ENCODE data around the gene RNFT2. TPM values are rescaled to one million over a fixed set of nuclear protein-coding genes. Genes with fewer than 3 reads are reported as not detected.

RNFT2 gene
- polyA plus RNA-seq, 2 of the 4 experiments (the other 2 are of a cell fraction): 2.6 to 7.2 TPM

DNA sequence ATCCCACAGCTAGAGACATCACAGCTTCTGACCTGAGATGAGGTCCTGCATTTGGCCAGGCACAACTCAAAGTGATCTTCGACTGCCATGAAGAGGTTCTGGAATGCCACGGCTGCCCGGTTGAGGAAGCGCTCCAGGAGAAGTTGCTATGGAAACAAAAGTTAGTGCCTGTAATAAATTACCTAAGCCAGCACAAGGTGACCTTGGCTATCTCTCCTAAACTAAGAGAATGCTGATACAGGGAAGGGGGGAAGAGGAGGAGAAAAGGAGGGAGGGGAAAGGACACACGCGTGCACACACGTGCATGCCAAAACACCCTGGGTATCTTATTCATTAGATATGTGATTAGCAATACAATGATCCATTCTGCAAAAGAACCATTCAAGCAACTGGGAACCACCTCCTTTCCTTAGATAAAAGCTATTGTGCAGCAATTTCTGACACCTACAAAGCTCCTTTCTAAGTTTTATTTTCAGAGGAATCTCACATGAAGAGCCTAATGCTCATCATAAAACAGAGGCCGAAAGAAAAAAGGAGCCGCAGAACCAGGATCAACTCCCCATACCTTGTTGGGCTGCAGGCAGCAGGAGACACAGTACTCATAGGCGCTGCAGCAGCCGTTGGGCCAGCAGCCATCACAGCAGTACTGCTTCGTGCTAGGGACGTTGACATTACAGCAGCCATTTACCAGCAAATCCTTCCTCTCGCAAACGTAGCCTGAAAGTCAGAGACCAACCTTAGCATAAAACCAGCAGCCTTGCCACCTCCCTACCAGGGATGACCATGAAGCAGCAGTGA is 18.2 kb upstream of the RNFT2 start:
- Histone ChIP-seq H3K4me3 (no peak overlapping the region), H3K4me1 (no peaks in the 10 kb centered on the region), H3K9me3 (no peaks in the 10 kb centered on the region), H3K4me2 (no peak overlapping the region), H3K27ac (no peak overlapping the region)
- ATAC-seq (no peak), DNase-seq (ENCODE audit: low read depth in 1 of 2, low spot score in 1 of 2) (no peak), FAIRE-seq (no peak)
- POLR2A ChIA-PET: no interaction called here
- TF ChIP-seq MAFK (IDR thresholded peaks at IDR 0.05; ENCODE audit: partially characterized antibody): no peak
- no peak for TF ChIP-seq CHD2 (IDR thresholded peaks at IDR 0.05; ENCODE audit: low read length, partially characterized antibody)
- TF ChIP-seq NFE2L2 (conservative IDR thresholded peaks at IDR 0.05; ENCODE audit: low read length): no peak
- TF ChIP-seq HOXB13 (CRISPR knock-in tag; IDR thresholded peaks at IDR 0.05; ENCODE audit: low read depth): no peak
- no peak for TF ChIP-seq ZC3H11A (IDR thresholded peaks at IDR 0.05)
- no peak for TF ChIP-seq ELK1 (IDR thresholded peaks at IDR 0.05; ENCODE audit: low read depth, low read length)
- TF ChIP-seq EHMT2 (IDR thresholded peaks at IDR 0.05; ENCODE audit: low read depth): no peak
- TF ChIP-seq HDAC2 (IDR thresholded peaks at IDR 0.05): no peak
- no peak for TF ChIP-seq MYC (IDR thresholded peaks at IDR 0.05; ENCODE audit: borderline replicate concordance, low read length)
- TF ChIP-seq NR3C1 (IDR thresholded peaks at IDR 0.05): no peak
- TF ChIP-seq HOXB5 (CRISPR knock-in tag; IDR thresholded peaks at IDR 0.05): no peak
- TF ChIP-seq USF2 (IDR thresholded peaks at IDR 0.05): no peak
- no peak for TF ChIP-seq EHF (CRISPR knock-in tag; IDR thresholded peaks at IDR 0.05)
- TF ChIP-seq ZSCAN20 (CRISPR knock-in tag; IDR thresholded peaks at IDR 0.05): no peak
- TF ChIP-seq POLR2AphosphoS2 (conservative IDR thresholded peaks at IDR 0.05; ENCODE audit: low read length): no peak
- CTCF ChIA-PET: interaction anchor here (0.9 to 3.7 kb wide), 2 partner anchors 11 to 399 kb away, joined by 3 to 30 read pairs; no protein-coding TSS in a partner anchor
- WGBS (ENCODE audit: missing lambda C conversion rate): 89% methylated on average over 15 of the region's 15 CpGs

DNA sequence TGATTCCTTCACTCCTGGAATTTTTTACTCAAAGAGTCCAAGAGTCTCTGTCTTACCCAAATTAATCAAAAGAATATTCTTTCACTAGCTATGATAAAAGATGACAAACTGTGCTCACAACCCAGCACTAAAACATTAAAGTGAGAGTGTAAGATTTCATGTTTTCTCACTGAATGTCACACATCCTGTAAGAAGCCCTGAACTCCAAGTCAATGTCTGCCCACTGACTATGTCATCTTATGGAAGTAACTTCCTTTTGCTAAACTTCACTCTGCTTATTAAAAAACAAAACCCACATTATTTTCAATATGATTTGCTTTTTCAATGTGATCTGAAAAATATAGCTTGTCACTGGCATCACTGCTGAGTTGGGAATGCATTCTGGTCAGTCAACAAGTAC is 15.9 kb upstream of the RNFT2 start:
- H3K4me1 ChIP-seq: no peaks in the 10 kb centered on the region
- TF ChIP-seq HES2 (IDR thresholded peaks at IDR 0.05): no peak
- TF ChIP-seq NR3C1 (IDR thresholded peaks at IDR 0.05): no peak
- no peak for TF ChIP-seq NPAS2 (CRISPR knock-in tag; IDR thresholded peaks at IDR 0.05; ENCODE audit: borderline replicate concordance)
- TF ChIP-seq BHLHE40 (IDR thresholded peaks at IDR 0.05; ENCODE audit: low read depth, low read length): no peak
- TF ChIP-seq TFCP2L1 (CRISPR knock-in tag; IDR thresholded peaks at IDR 0.05): no peak
- no peak for TF ChIP-seq SMC3 (IDR thresholded peaks at IDR 0.05)
- no peak for TF ChIP-seq USF2 (IDR thresholded peaks at IDR 0.05)
- TF ChIP-seq, protein P1, sequence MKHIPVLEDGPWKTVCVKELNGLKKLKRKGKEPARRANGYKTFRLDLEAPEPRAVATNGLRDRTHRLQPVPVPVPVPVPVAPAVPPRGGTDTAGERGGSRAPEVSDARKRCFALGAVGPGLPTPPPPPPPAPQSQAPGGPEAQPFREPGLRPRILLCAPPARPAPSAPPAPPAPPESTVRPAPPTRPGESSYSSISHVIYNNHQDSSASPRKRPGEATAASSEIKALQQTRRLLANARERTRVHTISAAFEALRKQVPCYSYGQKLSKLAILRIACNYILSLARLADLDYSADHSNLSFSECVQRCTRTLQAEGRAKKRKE (CRISPR knock-in tag; IDR thresholded peaks at IDR 0.05; ENCODE audit: low read depth): no peak
- no peak for TF ChIP-seq HEYL (CRISPR knock-in tag; IDR thresholded peaks at IDR 0.05)
- TF ChIP-seq BCL3 (IDR thresholded peaks at IDR 0.05): no peak
- no peak for TF ChIP-seq JUNB (IDR thresholded peaks at IDR 0.05)
- TF ChIP-seq ESRRA (IDR thresholded peaks at IDR 0.05; ENCODE audit: borderline replicate concordance, low read length): no peak
- TF ChIP-seq ZFP36 (IDR thresholded peaks at IDR 0.05; ENCODE audit: borderline replicate concordance, partially characterized antibody): no peak
- no peak for TF ChIP-seq POLR2A (IDR thresholded peaks at IDR 0.05; ENCODE audit: low read length)
- no peak for TF ChIP-seq JUN (IDR thresholded peaks at IDR 0.05)
- no peak overlapping the region for H3K4me3 ChIP-seq
- H3K27ac ChIP-seq: no peak overlapping the region
- no peaks in the 10 kb centered on the region for H3K9me3 ChIP-seq
- no peak for DNase-seq (ENCODE audit: low read depth in 1 of 2, low spot score in 1 of 2)
- FAIRE-seq: no peak
- ChIA-PET POLR2A (no interaction called here), CTCF (interaction anchor here (1.0 to 1.6 kb wide), 4 partner anchors 13 to 160 kb away, joined by 3 to 20 read pairs (median 3); partner anchors contain the start of gene HRK)
- H3K4me2 ChIP-seq: no peak overlapping the region
- ATAC-seq: no peak
